Measurements from ENCODE around the gene HTR3A. TPM values are rescaled to one million over a fixed set of nuclear protein-coding genes. Genes with fewer than 3 reads are reported as not detected.

HTR3A gene
- not detected in 2 replicates for total RNA-seq

GRCh38 chr11:113974741-113975470 lies at the start of gene HTR3A:
HTR3A (plus strand) TSS chr11:113975108; CDS start chr11:113975326, 218 bp downstream.

Other genes with a start within 250 kb of the HTR3A start
- gene ZW10, start 201.4 kb upstream of the HTR3A start, total RNA-seq, result 16.9 and 30.1 TPM in 2 replicates
- not detected in 2 replicates for gene CLDN25, start 195.3 kb upstream of the HTR3A start, total RNA-seq
- gene USP28, start 99.5 kb upstream of the HTR3A start, total RNA-seq, result 28.9 and 30.1 TPM in 2 replicates
- gene HTR3B, start 70.3 kb upstream of the HTR3A start, total RNA-seq, result not detected in 2 replicates
- gene ZBTB16, start 84.6 kb downstream of the HTR3A start, total RNA-seq, result under 0.01 TPM in 1 of 2 replicates, not detected in the other

Data from smooth muscle cell of trachea (primary cell).